HEK293 (cell line): ENCODE measurements around the gene SIX4.
A peak's percentile ranks its signal among the peaks of the same experiment; 100 is the strongest.

Source experiments
- CTCF ChIA-PET: fragments of 350-600 bp; formaldehyde crosslinking; extraction: SDS; loops from one replicate; lab custom pipeline; 2021; ENCODE audit warnings: antibody characterized with exemption; lab: Yijun Ruan, JAX
- POLR2A ChIA-PET: fragments of 300-600 bp; formaldehyde crosslinking; extraction: SDS; loops from one replicate; lab custom pipeline; 2020; ENCODE audit warnings: antibody characterized with exemption, inconsistent platforms; lab: Yijun Ruan, JAX
- H3K27ac ChIP-seq: fragments of 200-500 bp; sonication (Bioruptor generic); 2 replicates; pipeline ENCODE4 v1.5.1; 2014; ENCODE audit warnings: low read depth, low read length, control low read depth, inconsistent platforms; ENCODE audit errors: extremely low read depth
- H3K36me3 ChIP-seq, 2 experiments: fragments of 200-500 bp in 1 of 2; sonication (Bioruptor generic) in 1 of 2; 1 replicate in 1 of 2; 2 replicates in 1 of 2; pipeline ENCODE4 v1.5.1; 2014 to 2017; ENCODE audit warnings: inconsistent platforms in 2 of 2, low read length in 2 of 2; ENCODE audit not compliant: control insufficient read depth in 2 of 2, insufficient read depth in 1 of 2
- H3K4me1 ChIP-seq: fragments of 200-500 bp; sonication (Bioruptor generic); 2 replicates; pipeline ENCODE4 v1.5.1; 2014; ENCODE audit warnings: mild to moderate bottlenecking, low read length, inconsistent platforms; ENCODE audit not compliant: control insufficient read depth, insufficient read depth
- H3K4me3 ChIP-seq: 2 replicates; pipeline ENCODE4 v1.5.1; 2011; ENCODE audit warnings: low read depth, mild to moderate bottlenecking, control low read depth, low read length, moderate library complexity
- H3K9me3 ChIP-seq: fragments of 200-500 bp; sonication (Bioruptor generic); 2 replicates; pipeline ENCODE4 v1.5.1; 2014; ENCODE audit warnings: low read depth, low read length, inconsistent platforms; ENCODE audit not compliant: control insufficient read depth, insufficient read depth
- HIC1 ChIP-seq: fragments of 450-650 bp; formaldehyde crosslinking; IDR thresholded peaks from 2 replicates; pipeline ENCODE4 v1.5.1; 2016; ENCODE audit warnings: missing biosample characterization, missing genetic modification characterization
- KLF10 ChIP-seq: fragments of 450-650 bp; IDR thresholded peaks from 2 replicates; pipeline ENCODE4 v1.5.1; 2018; ENCODE audit warnings: missing biosample characterization, mild to moderate bottlenecking, missing genetic modification characterization
- KLF9 ChIP-seq: fragments of 450-650 bp; formaldehyde crosslinking; IDR thresholded peaks from 2 replicates; pipeline ENCODE4 v1.5.1; 2016; ENCODE audit warnings: missing biosample characterization, missing genetic modification characterization, low read depth
- OVOL3 ChIP-seq: fragments of 450-650 bp; formaldehyde crosslinking; IDR thresholded peaks from 2 replicates; pipeline ENCODE4 v1.5.1; 2016; ENCODE audit warnings: missing biosample characterization, missing genetic modification characterization
- PRDM6 ChIP-seq: fragments of 450-650 bp; formaldehyde crosslinking; IDR thresholded peaks from 2 replicates; pipeline ENCODE4 v1.5.1; 2017; ENCODE audit warnings: missing biosample characterization, missing genetic modification characterization
- SETDB1 ChIP-seq: IDR thresholded peaks from one replicate; pipeline ENCODE4 v1.6.1; 2017; ENCODE audit warnings: mild to moderate bottlenecking, low read length, moderate library complexity, mixed read lengths; ENCODE audit not compliant: insufficient read length
- TRIM28 ChIP-seq: IDR thresholded peaks from 2 replicates; pipeline ENCODE4 v1.6.1; 2011; ENCODE audit warnings: low read length, control low read depth, borderline replicate concordance
- ZBTB44 ChIP-seq: fragments of 450-650 bp; IDR thresholded peaks from 2 replicates; pipeline ENCODE4 v1.5.1; 2018; ENCODE audit warnings: missing biosample characterization, mild to moderate bottlenecking, missing genetic modification characterization
- ZBTB49 ChIP-seq: fragments of 450-650 bp; formaldehyde crosslinking; IDR thresholded peaks from 2 replicates; pipeline ENCODE4 v1.5.1; 2016; ENCODE audit warnings: missing biosample characterization, missing genetic modification characterization, low read depth
- ZFHX2 ChIP-seq: fragments of 450-650 bp; formaldehyde crosslinking; conservative IDR thresholded peaks from 2 replicates; pipeline ENCODE4 v1.5.1; 2016; ENCODE audit warnings: missing biosample characterization, missing genetic modification characterization
- ZNF140 ChIP-seq: fragments of 450-650 bp; formaldehyde crosslinking; IDR thresholded peaks from 2 replicates; pipeline ENCODE4 v1.5.1; 2016; ENCODE audit warnings: missing biosample characterization, missing genetic modification characterization
- ZNF324 ChIP-seq: fragments of 450-650 bp; formaldehyde crosslinking; IDR thresholded peaks from 2 replicates; pipeline ENCODE4 v1.5.1; 2016; ENCODE audit warnings: missing biosample characterization, missing genetic modification characterization
- ZNF335 ChIP-seq: fragments of 450-650 bp; formaldehyde crosslinking; conservative IDR thresholded peaks from 2 replicates; pipeline ENCODE4 v1.5.1; 2016; ENCODE audit warnings: missing biosample characterization, missing genetic modification characterization
- ZNF529 ChIP-seq: fragments of 450-650 bp; formaldehyde crosslinking; IDR thresholded peaks from 2 replicates; pipeline ENCODE4 v1.5.1; 2017; ENCODE audit warnings: missing genetic modification characterization, missing biosample characterization; ENCODE audit not compliant: insufficient replicate concordance
- ZNF558 ChIP-seq: fragments of 450-650 bp; formaldehyde crosslinking; IDR thresholded peaks from 2 replicates; pipeline ENCODE4 v1.5.1; 2016; ENCODE audit warnings: missing biosample characterization, missing genetic modification characterization
- ZNF561 ChIP-seq: fragments of 450-650 bp; IDR thresholded peaks from 2 replicates; pipeline ENCODE4 v1.5.1; 2018; ENCODE audit warnings: missing biosample characterization, missing genetic modification characterization, borderline replicate concordance
- ZNF624 ChIP-seq: fragments of 450-650 bp; formaldehyde crosslinking; IDR thresholded peaks from 2 replicates; pipeline ENCODE4 v1.5.1; 2017; ENCODE audit warnings: missing biosample characterization, missing genetic modification characterization
- ZNF747 ChIP-seq: fragments of 450-650 bp; formaldehyde crosslinking; IDR thresholded peaks from 2 replicates; pipeline ENCODE4 v1.5.1; 2016; ENCODE audit warnings: missing biosample characterization, missing genetic modification characterization
- ZSCAN16 ChIP-seq: fragments of 450-650 bp; formaldehyde crosslinking; IDR thresholded peaks from 2 replicates; pipeline ENCODE4 v1.5.1; 2016; ENCODE audit warnings: missing biosample characterization, missing genetic modification characterization

SIX4 gene

GRCh38 chr14:60670989-60671388 is 53.2 kb downstream of the SIX4 start (continued):
- TF ChIP-seq HIC1 = no peak
- no peak for TF ChIP-seq ZBTB49 (tag by site-specific recombination)
- TF ChIP-seq ZBTB44 (tag by site-specific recombination) = no peak
- TF ChIP-seq ZNF529 = no peak

- Histone ChIP-seq H3K27ac (no peak overlapping the region), H3K4me1 (no peaks in the 10 kb centered on the region; the same call in 1 of the 2 replicates), H3K36me3 (no peaks in the 10 kb centered on the region), H3K4me3 (no peak overlapping the region), H3K9me3 (no peaks in the 10 kb centered on the region)
- TF ChIP-seq ZNF324 = no peak
- TF ChIP-seq OVOL3 (tag by site-specific recombination) = no peak
- TF ChIP-seq ZSCAN16 (tag by site-specific recombination) = no peak
- no peak for TF ChIP-seq ZNF747 (tag by site-specific recombination)
- TF ChIP-seq KLF9 (tag by site-specific recombination) = no peak
- no peak for TF ChIP-seq ZFHX2 (tag by site-specific recombination)
- TF ChIP-seq ZNF561 = no peak
- peak; percentile 7 for TF ChIP-seq SETDB1
- TF ChIP-seq ZNF558 (tag by site-specific recombination) = peak; percentile 55; the same call in 1 of the 2 replicates
- POLR2A ChIA-PET = no interaction called here
- CTCF ChIA-PET = no interaction called here
These were observed 55.6 kb downstream of the SIX4 start for GRCh38 chr14:60668431-60669112.

- Histone ChIP-seq H3K9me3 (no peaks in the 10 kb centered on the region), H3K4me1 (peaks cover 4% of the 10 kb centered on the region), H3K36me3 (no peaks in the 10 kb centered on the region), H3K27ac (no peak overlapping the region), H3K4me3 (no peak overlapping the region)
- ChIA-PET POLR2A (no interaction called here), CTCF (no interaction called here)
- TF ChIP-seq ZNF335 (tag by site-specific recombination) (peak; percentile 17; the same call in 1 of the 2 replicates), KLF10 (no peak), ZNF140 (tag by site-specific recombination) (no peak), PRDM6 (tag by site-specific recombination) (peak; percentile 63), ZNF624 (tag by site-specific recombination) (no peak), TRIM28 (0 out of 2 replicates have a peak, but pooled peaks have one; percentile 70)
These were observed 59.0 kb downstream of the SIX4 start for GRCh38 chr14:60665177-60665550.
